ENCODE data around the gene C12orf43.

- TF ChIP-seq, protein P1, sequence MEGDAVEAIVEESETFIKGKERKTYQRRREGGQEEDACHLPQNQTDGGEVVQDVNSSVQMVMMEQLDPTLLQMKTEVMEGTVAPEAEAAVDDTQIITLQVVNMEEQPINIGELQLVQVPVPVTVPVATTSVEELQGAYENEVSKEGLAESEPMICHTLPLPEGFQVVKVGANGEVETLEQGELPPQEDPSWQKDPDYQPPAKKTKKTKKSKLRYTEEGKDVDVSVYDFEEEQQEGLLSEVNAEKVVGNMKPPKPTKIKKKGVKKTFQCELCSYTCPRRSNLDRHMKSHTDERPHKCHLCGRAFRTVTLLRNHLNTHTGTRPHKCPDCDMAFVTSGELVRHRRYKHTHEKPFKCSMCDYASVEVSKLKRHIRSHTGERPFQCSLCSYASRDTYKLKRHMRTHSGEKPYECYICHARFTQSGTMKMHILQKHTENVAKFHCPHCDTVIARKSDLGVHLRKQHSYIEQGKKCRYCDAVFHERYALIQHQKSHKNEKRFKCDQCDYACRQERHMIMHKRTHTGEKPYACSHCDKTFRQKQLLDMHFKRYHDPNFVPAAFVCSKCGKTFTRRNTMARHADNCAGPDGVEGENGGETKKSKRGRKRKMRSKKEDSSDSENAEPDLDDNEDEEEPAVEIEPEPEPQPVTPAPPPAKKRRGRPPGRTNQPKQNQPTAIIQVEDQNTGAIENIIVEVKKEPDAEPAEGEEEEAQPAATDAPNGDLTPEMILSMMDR (IDR thresholded peaks at IDR 0.05), result no peak
- TF ChIP-seq POLR2A (IDR thresholded peaks at IDR 0.05), result no peak
- TF ChIP-seq EP300 (IDR thresholded peaks at IDR 0.05), result no peak
These were observed 32.2 kb upstream of the C12orf43 start for GRCh38 chr12:121048442-121048841.
